Activated naive CD4-positive, alpha-beta T cell treated with anti-CD3 and anti-CD28 coated beads, Interleukin-2, amount 50 U/mL, for 16 hours (primary cell): ENCODE data around the gene DUS3L.
"Not testable (repeated sequence)": the region's sequence is repeated elsewhere in the genome, so short reads cannot be mapped to it uniquely, and the experiment has no call there.

Source experiments
- DNase-seq: peaks from one replicate; pipeline ENCODE4 v3.0.0-alpha.2; 2020

DUS3L gene

GRCh38 chr19:5799247-5800241, 8.6 kb upstream of the DUS3L start:
- DNase-seq = no peak

- no peak for DNase-seq
Observed at GRCh38 chr19:5798244-5798643, 7.3 kb upstream of the DUS3L start.

GRCh38 chr19:5795382-5795919, 4.5 kb upstream of the DUS3L start:
- DNase-seq = no peak

GRCh38 chr19:5793188-5793587, 2.2 kb upstream of the DUS3L start:
- DNase-seq = no peak

GRCh38 chr19:5792224-5792623, 1.3 kb upstream of the DUS3L start:
- no peak for DNase-seq

- no peak for DNase-seq
Observed at GRCh38 chr19:5789886-5790558, 941 bp downstream of the DUS3L start.

GRCh38 chr19:5789351-5789761, 1.6 kb downstream of the DUS3L start:
- DNase-seq = no peak

GRCh38 chr19:5788422-5788821, 2.5 kb downstream of the DUS3L start:
- DNase-seq = no peak

- DNase-seq = no peak
Observed at GRCh38 chr19:5787409-5788182, 3.4 kb downstream of the DUS3L start.

- no peak for DNase-seq
Observed at GRCh38 chr19:5786593-5787408, 4.2 kb downstream of the DUS3L start.

GRCh38 chr19:5785423-5785822, 5.5 kb downstream of the DUS3L start:
- DNase-seq = no peak

- no peak for DNase-seq
Observed at GRCh38 chr19:5784581-5785147, 6.3 kb downstream of the DUS3L start, which contains the start of gene PRR22. Gene PRR22, minus strand, starts transcription at chr19:5784746. Its CDS starts 86 bp downstream, at chr19:5784660.

- no peak for DNase-seq
Observed at GRCh38 chr19:5782945-5783919, 7.7 kb downstream of the DUS3L start.

- no peak for DNase-seq
Observed at GRCh38 chr19:5782322-5782721, 8.6 kb downstream of the DUS3L start.

- DNase-seq = not testable (repeated sequence)
Observed at GRCh38 chr19:5780916-5781315, 10.0 kb downstream of the DUS3L start.

- no peak for DNase-seq
Observed at GRCh38 chr19:5778402-5778801, 12.6 kb downstream of the DUS3L start.

- no peak for DNase-seq
Observed at GRCh38 chr19:5775668-5776309, 15.2 kb downstream of the DUS3L start.

GRCh38 chr19:5774921-5775320, 16.0 kb downstream of the DUS3L start:
- no peak for DNase-seq

- no peak for DNase-seq
Observed at GRCh38 chr19:5773276-5773675, 17.7 kb downstream of the DUS3L start.

- no peak for DNase-seq
Observed at GRCh38 chr19:5772416-5772815, 18.5 kb downstream of the DUS3L start.
